Measurements from ENCODE around the gene MRPL46.
A peak's percentile ranks its signal among the peaks of the same experiment; 100 is the strongest.

Gene MRPL46

GRCh38 chr15:88454867-88455810 lies 12.0 kb downstream of the MRPL46 start:
- POLR2A ChIA-PET = interaction anchor here (1.0 to 1.6 kb wide), 2 partner anchors 10 to 12 kb away, joined by 3 to 8 read pairs; partner anchors contain the start of genes MRPL46 and MRPS11
- CTCF ChIA-PET = interaction anchor here (0.6 to 2.1 kb wide), 4 partner anchors 12 to 211 kb away, joined by 3 to 6 read pairs (median 4); partner anchors contain the start of genes MRPL46 and MRPS11
- DNase-seq (ENCODE audit: extremely low spot score) = peak; percentile 71
- TF ChIP-seq FOXA1 (IDR thresholded peaks at IDR 0.05) = no peak
- no peak for TF ChIP-seq L3MBTL2 (conservative IDR thresholded peaks at IDR 0.05)
- TF ChIP-seq CTBP1 (IDR thresholded peaks at IDR 0.05; ENCODE audit: borderline replicate concordance) = no peak
- TF ChIP-seq PKNOX1 (IDR thresholded peaks at IDR 0.05) = no peak
- no peak for TF ChIP-seq NFRKB (IDR thresholded peaks at IDR 0.05)
- 0 out of 2 replicates have a peak, but pooled peaks have one; percentile 23 for TF ChIP-seq ARNT (IDR thresholded peaks at IDR 0.05)

GRCh38 chr15:88454236-88454635 lies 13.0 kb downstream of the MRPL46 start:
- CTCF ChIA-PET = interaction anchor here (1.2 to 2.1 kb wide), 2 partner anchors 13 to 210 kb away, joined by 5 to 6 read pairs; partner anchors contain the start of genes MRPL46 and MRPS11
- no peak for TF ChIP-seq L3MBTL2 (conservative IDR thresholded peaks at IDR 0.05)
- TF ChIP-seq BHLHE40 (IDR thresholded peaks at IDR 0.05; ENCODE audit: borderline replicate concordance) = no peak
- no peak for TF ChIP-seq HDGF (IDR thresholded peaks at IDR 0.05; ENCODE audit: borderline replicate concordance)
- TF ChIP-seq SUZ12 (IDR thresholded peaks at IDR 0.05) = no peak
- no peak for TF ChIP-seq ELF4 (IDR thresholded peaks at IDR 0.05)
- TF ChIP-seq TARDBP (IDR thresholded peaks at IDR 0.05) = no peak
- TF ChIP-seq FOXA1 (IDR thresholded peaks at IDR 0.05) = no peak
- no peak for TF ChIP-seq NFRKB (IDR thresholded peaks at IDR 0.05)
- no peak for TF ChIP-seq FOXK2 (IDR thresholded peaks at IDR 0.05)
- no peak for TF ChIP-seq LEF1 (IDR thresholded peaks at IDR 0.05; ENCODE audit: borderline replicate concordance)
- TF ChIP-seq CTBP1 (IDR thresholded peaks at IDR 0.05; ENCODE audit: borderline replicate concordance) = no peak
- no peak for TF ChIP-seq ARNT (IDR thresholded peaks at IDR 0.05)
- no peak for TF ChIP-seq FOXM1 (IDR thresholded peaks at IDR 0.05; ENCODE audit: borderline replicate concordance)
- TF ChIP-seq SP1 (IDR thresholded peaks at IDR 0.05) = no peak
- no peak for TF ChIP-seq PKNOX1 (IDR thresholded peaks at IDR 0.05)
- no peak for DNase-seq (ENCODE audit: extremely low spot score)
- POLR2A ChIA-PET = no interaction called here

- ChIA-PET POLR2A (no interaction called here), CTCF (interaction anchor here (2.1 kb wide), 1 partner anchor 14 kb away, joined by 5 read pairs; the partner anchor contains the start of genes MRPL46 and MRPS11)
- DNase-seq (ENCODE audit: extremely low spot score) = no peak
- TF ChIP-seq ZNF384 (IDR thresholded peaks at IDR 0.05) (no peak), ARNT (IDR thresholded peaks at IDR 0.05) (no peak), ELF4 (IDR thresholded peaks at IDR 0.05) (no peak), FOXA1 (IDR thresholded peaks at IDR 0.05) (no peak), TARDBP (IDR thresholded peaks at IDR 0.05) (no peak), HDGF (IDR thresholded peaks at IDR 0.05; ENCODE audit: borderline replicate concordance) (no peak), FOXK2 (IDR thresholded peaks at IDR 0.05) (no peak), L3MBTL2 (conservative IDR thresholded peaks at IDR 0.05) (no peak)
Observed at GRCh38 chr15:88453651-88454050, 13.5 kb downstream of the MRPL46 start.

- peak; percentile 88 for DNase-seq (ENCODE audit: extremely low spot score)
- CTCF ChIA-PET = interaction anchor here (0.6 to 2.4 kb wide), 11 partner anchors 8 to 1160 kb away, joined by 3 to 8 read pairs (median 3); partner anchors contain the start of genes MRPL46 and MRPS11
- POLR2A ChIA-PET = interaction anchor here (1.9 kb wide), 1 partner anchor 17 kb away, joined by 7 read pairs; the partner anchor contains the start of genes MRPL46 and MRPS11
- TF ChIP-seq L3MBTL2 (conservative IDR thresholded peaks at IDR 0.05) (peak; percentile 90), ELF4 (IDR thresholded peaks at IDR 0.05) (no peak), FOXM1 (IDR thresholded peaks at IDR 0.05; ENCODE audit: borderline replicate concordance) (no peak), ZNF384 (IDR thresholded peaks at IDR 0.05) (no peak), TARDBP (IDR thresholded peaks at IDR 0.05) (no peak), CTBP1 (IDR thresholded peaks at IDR 0.05; ENCODE audit: borderline replicate concordance) (no peak), SUZ12 (IDR thresholded peaks at IDR 0.05) (no peak), PKNOX1 (IDR thresholded peaks at IDR 0.05) (no peak)
Observed at GRCh38 chr15:88450125-88450798, 16.9 kb downstream of the MRPL46 start.

- CTCF ChIA-PET = interaction anchor here (0.6 to 2.4 kb wide), 9 partner anchors 8 to 1159 kb away, joined by 3 to 8 read pairs (median 4); partner anchors contain the start of genes MRPL46 and MRPS11
- TF ChIP-seq BHLHE40 (IDR thresholded peaks at IDR 0.05; ENCODE audit: borderline replicate concordance) = no peak
- POLR2A ChIA-PET = interaction anchor here (1.9 kb wide), 1 partner anchor 18 kb away, joined by 7 read pairs; the partner anchor contains the start of genes MRPL46 and MRPS11
- DNase-seq (ENCODE audit: extremely low spot score) = no peak
Observed at GRCh38 chr15:88449581-88449980, 17.6 kb downstream of the MRPL46 start.
